DOHH2 (cell line): Measurements from ENCODE around the gene FRYL.
"Not testable (repeated sequence)": the region's sequence is repeated elsewhere in the genome, so short reads cannot be mapped to it uniquely, and the experiment has no call there.

Source experiments
- H3F3A ChIP-seq: fragments of 200-600 bp; sonication (generic), shearing (Covaris generic); 2 replicates; pipeline ENCODE4 v1.6.0; 2016; ENCODE audit warnings: antibody characterized with exemption, mild to moderate bottlenecking; ENCODE audit not compliant: control insufficient read depth, insufficient read depth
- H3K27ac ChIP-seq: fragments of 200-600 bp; sonication (generic); 2 replicates; pipeline ENCODE4 v1.5.1; 2014; ENCODE audit warnings: low read depth, mild to moderate bottlenecking, low read length, moderate library complexity
- H3K27me3 ChIP-seq: fragments of 200-600 bp; sonication (generic); 2 replicates; pipeline ENCODE4 v1.6.1; 2014; ENCODE audit warnings: mild to moderate bottlenecking, low read length, mixed read lengths; ENCODE audit not compliant: control insufficient read depth
- H3K36me3 ChIP-seq: fragments of 200-600 bp; sonication (generic); 2 replicates; pipeline ENCODE4 v1.6.1; 2014; ENCODE audit warnings: mild to moderate bottlenecking, low read length, moderate library complexity, mixed read lengths; ENCODE audit not compliant: control insufficient read depth
- H3K4me1 ChIP-seq: fragments of 200-600 bp; sonication (generic); 2 replicates; pipeline ENCODE4 v1.6.1; 2014; ENCODE audit warnings: mild to moderate bottlenecking, low read length, mixed read lengths; ENCODE audit not compliant: control insufficient read depth
- H3K4me2 ChIP-seq: fragments of 200-600 bp; sonication (generic); 2 replicates; pipeline ENCODE4 v1.6.0; 2014; ENCODE audit warnings: mild to moderate bottlenecking, low read length, moderate library complexity
- H3K4me3 ChIP-seq: fragments of 200-600 bp; sonication (generic); 2 replicates; pipeline ENCODE4 v1.5.1; 2014; ENCODE audit warnings: mild to moderate bottlenecking, low read length, mixed read lengths
- H3K79me2 ChIP-seq: fragments of 200-600 bp; sonication (generic); 2 replicates; pipeline ENCODE4 v1.6.1; 2014; ENCODE audit warnings: mild to moderate bottlenecking, low read length, mixed read lengths; ENCODE audit not compliant: control insufficient read depth
- H3K9me2 ChIP-seq: fragments of 200-600 bp; sonication (generic); replicated peaks from 2 replicates; pipeline ENCODE4 v1.6.1; 2014; ENCODE audit warnings: mild to moderate bottlenecking, low read length, mixed read lengths; ENCODE audit not compliant: control insufficient read depth
- H3K9me3 ChIP-seq: fragments of 200-600 bp; sonication (generic); 2 replicates; pipeline ENCODE4 v1.6.1; 2014; ENCODE audit warnings: antibody characterized with exemption, low read length, mixed read lengths; ENCODE audit not compliant: control insufficient read depth, insufficient read depth
- H4K20me1 ChIP-seq: fragments of 200-600 bp; sonication (generic); 2 replicates; pipeline ENCODE4 v1.6.0; 2014; ENCODE audit warnings: low read depth, mild to moderate bottlenecking, antibody characterized with exemption, low read length, moderate library complexity; ENCODE audit not compliant: control insufficient read depth, insufficient read depth
- EZH2phosphoT487 ChIP-seq: fragments of 200-600 bp; sonication (generic); IDR thresholded peaks from 2 replicates; pipeline ENCODE4 v1.6.1; 2017; ENCODE audit warnings: borderline replicate concordance, mild to moderate bottlenecking, antibody characterized with exemption, low read length, moderate library complexity, mixed read lengths
- TF ChIP-seq, protein P1 (sequence below): fragments of 200-600 bp; sonication (generic); IDR thresholded peaks from one replicate; pipeline ENCODE4 v1.5.1; 2014; ENCODE audit warnings: antibody characterized with exemption, mild to moderate bottlenecking, low read depth, low read length; ENCODE audit not compliant: poor library complexity, severe bottlenecking

The FRYL gene

DNA sequence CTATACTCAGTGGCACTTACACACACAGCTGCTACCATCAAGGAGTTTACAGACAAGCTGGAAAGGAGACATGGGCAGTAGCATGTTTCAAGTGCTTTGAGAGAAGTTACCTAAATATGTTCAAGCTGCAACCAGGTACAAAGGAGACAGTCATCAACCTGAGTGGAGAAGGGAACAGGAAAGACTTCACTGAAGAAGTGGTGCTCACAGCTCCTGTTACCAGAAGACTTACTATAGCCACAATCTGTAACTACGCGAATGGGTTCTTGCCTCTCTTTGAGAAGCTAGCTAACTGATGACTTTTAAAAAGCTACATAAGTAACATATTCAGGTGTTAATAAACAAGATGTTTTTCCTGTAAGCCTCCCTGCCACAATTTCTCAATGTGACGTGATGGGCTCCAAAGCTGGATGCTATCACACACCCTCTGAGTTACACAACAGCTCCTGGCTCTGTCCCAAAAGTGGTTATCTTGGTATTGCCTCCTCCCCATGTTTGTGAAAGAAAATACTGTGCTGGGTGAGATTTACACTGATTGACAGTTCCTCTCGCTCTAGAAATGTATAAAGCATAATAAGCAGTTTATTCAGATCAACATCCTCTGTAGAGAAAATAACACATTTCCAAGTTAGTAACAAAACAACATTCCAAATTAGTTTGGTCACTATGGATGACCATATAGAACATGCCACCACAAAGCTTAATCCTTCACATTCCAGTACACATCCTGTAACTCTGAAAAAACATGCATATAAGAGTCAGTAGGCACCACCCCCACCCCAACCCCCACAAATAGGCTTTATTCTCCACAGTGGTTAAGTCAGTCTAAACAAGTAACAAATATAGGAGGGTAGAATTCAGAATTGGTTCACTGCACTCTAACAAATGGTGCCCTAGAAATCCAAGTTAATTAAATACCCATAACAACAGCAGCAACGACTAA, 81.8 kb downstream of the FRYL start:
- Histone ChIP-seq H3K27me3 (no peaks in the 10 kb centered on the region), H3K27ac (no peak overlapping the region), H3K9me3 (no peaks in the 10 kb centered on the region), H3K4me2 (no peak overlapping the region), H3K4me3 (no peak overlapping the region), H3K4me1 (peaks cover 4% of the 10 kb centered on the region; the same call in 1 of the 2 replicates), H3K79me2 (peaks cover 68% of the 10 kb centered on the region), H3K36me3 (peaks cover 3% of the 10 kb centered on the region; the same call in 1 of the 2 replicates), H3K9me2 (no peaks in the 10 kb centered on the region), H3F3A (no peaks in the 10 kb centered on the region), H4K20me1 (no peaks in the 10 kb centered on the region)
- TF ChIP-seq EZH2phosphoT487, result no peak
- TF ChIP-seq, protein P1, sequence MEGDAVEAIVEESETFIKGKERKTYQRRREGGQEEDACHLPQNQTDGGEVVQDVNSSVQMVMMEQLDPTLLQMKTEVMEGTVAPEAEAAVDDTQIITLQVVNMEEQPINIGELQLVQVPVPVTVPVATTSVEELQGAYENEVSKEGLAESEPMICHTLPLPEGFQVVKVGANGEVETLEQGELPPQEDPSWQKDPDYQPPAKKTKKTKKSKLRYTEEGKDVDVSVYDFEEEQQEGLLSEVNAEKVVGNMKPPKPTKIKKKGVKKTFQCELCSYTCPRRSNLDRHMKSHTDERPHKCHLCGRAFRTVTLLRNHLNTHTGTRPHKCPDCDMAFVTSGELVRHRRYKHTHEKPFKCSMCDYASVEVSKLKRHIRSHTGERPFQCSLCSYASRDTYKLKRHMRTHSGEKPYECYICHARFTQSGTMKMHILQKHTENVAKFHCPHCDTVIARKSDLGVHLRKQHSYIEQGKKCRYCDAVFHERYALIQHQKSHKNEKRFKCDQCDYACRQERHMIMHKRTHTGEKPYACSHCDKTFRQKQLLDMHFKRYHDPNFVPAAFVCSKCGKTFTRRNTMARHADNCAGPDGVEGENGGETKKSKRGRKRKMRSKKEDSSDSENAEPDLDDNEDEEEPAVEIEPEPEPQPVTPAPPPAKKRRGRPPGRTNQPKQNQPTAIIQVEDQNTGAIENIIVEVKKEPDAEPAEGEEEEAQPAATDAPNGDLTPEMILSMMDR, result no peak

DNA sequence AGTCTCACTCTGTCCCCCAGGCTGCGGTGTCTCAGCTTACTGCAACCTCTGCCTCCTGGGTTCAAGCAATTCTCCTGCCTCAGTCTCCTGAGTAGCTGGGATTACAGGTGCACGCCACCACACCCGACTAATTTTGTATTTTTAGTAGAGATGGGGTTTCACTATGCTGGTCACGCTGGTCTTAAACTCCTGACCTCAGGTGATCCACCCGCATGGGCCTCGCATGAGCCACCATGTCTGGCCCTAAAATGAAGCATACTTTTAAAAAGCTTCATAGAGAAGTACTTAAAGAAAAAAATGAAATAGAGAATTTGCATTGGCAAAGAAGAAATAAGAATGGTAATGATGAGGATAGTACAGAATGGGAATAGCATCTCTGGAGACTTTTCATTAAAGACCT, 82.6 kb downstream of the FRYL start:
- not testable (repeated sequence) for H3K9me2 ChIP-seq, H3K4me2 ChIP-seq, H3K9me3 ChIP-seq, H3F3A ChIP-seq, H3K36me3 ChIP-seq, H4K20me1 ChIP-seq, H3K4me3 ChIP-seq, H3K27me3 ChIP-seq, H3K27ac ChIP-seq, H3K4me1 ChIP-seq
- H3K79me2 ChIP-seq, result peaks cover 70% of the 10 kb centered on the region

DNA sequence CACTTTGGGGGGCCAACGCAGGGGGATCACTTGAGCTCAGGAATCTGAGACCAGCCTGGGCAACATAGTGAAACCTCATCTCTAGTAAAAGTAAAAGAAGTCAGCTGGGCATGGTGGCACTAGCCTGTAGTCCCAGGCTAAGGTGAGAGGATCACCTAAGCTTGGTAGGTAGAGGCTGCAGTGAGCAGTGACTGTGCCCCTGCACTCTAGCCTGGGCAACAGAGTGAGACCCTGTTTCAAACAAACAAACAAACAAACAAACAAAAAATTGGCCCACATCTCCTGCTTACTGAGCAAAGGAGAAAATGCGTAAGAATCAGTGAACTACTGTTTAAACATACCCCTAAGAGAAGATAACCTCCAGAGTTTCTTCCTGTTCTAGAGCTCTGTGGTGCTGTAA, 85.3 kb downstream of the FRYL start:
- Histone ChIP-seq H3K4me3 (no peak overlapping the region), H3K36me3 (peaks cover 3% of the 10 kb centered on the region; the same call in 1 of the 2 replicates), H3K27ac (no peak overlapping the region), H3F3A (no peaks in the 10 kb centered on the region), H3K9me2 (no peaks in the 10 kb centered on the region), H3K79me2 (peaks cover 84% of the 10 kb centered on the region), H3K9me3 (no peaks in the 10 kb centered on the region), H4K20me1 (no peaks in the 10 kb centered on the region), H3K4me1 (peaks cover 4% of the 10 kb centered on the region; the same call in 1 of the 2 replicates), H3K27me3 (no peaks in the 10 kb centered on the region), H3K4me2 (no peak overlapping the region)
- no peak for TF ChIP-seq EZH2phosphoT487
- TF ChIP-seq, protein P1, result no peak

DNA sequence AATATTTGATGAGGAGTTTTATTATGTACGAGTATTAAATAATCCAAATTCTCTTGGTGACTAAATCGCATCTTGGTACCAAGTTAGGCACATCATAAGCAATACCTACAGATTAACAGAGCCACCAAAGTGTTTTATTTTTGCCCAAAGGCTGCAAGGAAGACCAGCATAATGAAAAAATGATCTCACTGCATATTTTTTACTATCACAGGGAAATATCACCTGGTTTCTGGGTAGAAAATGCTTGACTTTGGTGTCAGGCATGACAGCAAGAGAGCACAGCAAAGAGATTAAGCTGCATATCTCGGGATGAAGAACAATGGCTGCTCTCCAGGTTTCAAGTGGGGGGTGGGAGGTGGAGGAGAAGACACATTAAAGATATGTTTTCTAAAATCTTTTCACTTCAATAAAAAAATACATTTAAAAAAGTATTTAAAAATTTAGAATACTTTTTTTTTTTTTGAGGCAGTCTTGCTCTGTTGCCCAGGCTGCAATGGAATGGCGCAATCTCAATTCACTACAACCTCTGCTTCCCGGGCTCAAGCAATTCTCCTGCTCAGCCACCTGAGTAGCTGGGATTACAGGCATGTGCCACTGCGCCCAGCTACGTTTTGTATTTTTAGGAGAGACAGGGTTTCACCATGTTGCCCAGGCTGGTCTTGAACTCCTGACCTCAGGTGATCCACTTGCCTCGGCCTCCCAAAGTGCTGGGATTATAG, 86.1 kb downstream of the FRYL start:
- Histone ChIP-seq H3F3A (no peaks in the 10 kb centered on the region), H3K9me2 (no peaks in the 10 kb centered on the region), H3K4me2 (no peak overlapping the region), H3K36me3 (peaks cover 3% of the 10 kb centered on the region; the same call in 1 of the 2 replicates), H3K4me3 (no peak overlapping the region), H3K27ac (no peak overlapping the region), H3K27me3 (no peaks in the 10 kb centered on the region), H3K79me2 (peaks cover 85% of the 10 kb centered on the region), H3K4me1 (peaks cover 4% of the 10 kb centered on the region; the same call in 1 of the 2 replicates), H4K20me1 (peaks cover 3% of the 10 kb centered on the region; the same call in 1 of the 2 replicates), H3K9me3 (no peaks in the 10 kb centered on the region)
- TF ChIP-seq EZH2phosphoT487, result no peak
- TF ChIP-seq, protein P1, result no peak
